GM23248 (cell line): Measurements from ENCODE around the gene THSD7A. TPM values are rescaled to one million over a fixed set of nuclear protein-coding genes. Genes with fewer than 3 reads are reported as not detected.

Experiments
- DNase-seq: peaks from one replicate; pipeline ENCODE4 v3.0.0-alpha.2; 2015
- H2AFZ ChIP-seq: fragments of 200-600 bp; sonication (generic); 2 replicates; pipeline ENCODE4 v1.6.1; 2016; ENCODE audit warnings: antibody characterized with exemption
- H3F3A ChIP-seq: fragments of 200-600 bp; sonication (generic); 2 replicates; pipeline ENCODE4 v1.6.1; 2016; ENCODE audit warnings: mild to moderate bottlenecking, antibody characterized with exemption, mixed run types; ENCODE audit not compliant: insufficient read depth
- H3K27ac ChIP-seq: fragments of 200-600 bp; sonication (generic); 2 replicates; pipeline ENCODE4 v1.5.1; 2016; ENCODE audit warnings: mild to moderate bottlenecking
- H3K27me3 ChIP-seq: fragments of 200-600 bp; sonication (generic); replicated peaks from 2 replicates; pipeline ENCODE4 v1.6.1; 2016; ENCODE audit warnings: mild to moderate bottlenecking; ENCODE audit not compliant: insufficient read depth
- H3K36me3 ChIP-seq: fragments of 200-600 bp; sonication (generic); 2 replicates; pipeline ENCODE4 v1.6.1; 2016; ENCODE audit warnings: low read depth, mild to moderate bottlenecking
- H3K4me1 ChIP-seq: fragments of 200-600 bp; sonication (generic); 2 replicates; pipeline ENCODE4 v1.6.1; 2016; ENCODE audit warnings: mild to moderate bottlenecking; ENCODE audit not compliant: insufficient read depth
- H3K4me2 ChIP-seq: fragments of 200-600 bp; sonication (generic); one replicate; pipeline ENCODE4 v1.6.1; 2016; ENCODE audit warnings: mild to moderate bottlenecking; ENCODE audit not compliant: unreplicated experiment
- H3K4me3 ChIP-seq: fragments of 200-600 bp; sonication (generic); 2 replicates; pipeline ENCODE4 v1.5.1; 2016; ENCODE audit warnings: mild to moderate bottlenecking
- H3K79me2 ChIP-seq: fragments of 200-600 bp; sonication (generic); 2 replicates; pipeline ENCODE4 v1.6.1; 2016; ENCODE audit warnings: mild to moderate bottlenecking; ENCODE audit not compliant: insufficient read depth
- H3K9ac ChIP-seq: fragments of 200-600 bp; sonication (generic); 2 replicates; pipeline ENCODE4 v1.6.1; 2016; ENCODE audit warnings: mild to moderate bottlenecking
- H3K9me2 ChIP-seq: fragments of 200-600 bp; sonication (generic); 2 replicates; pipeline ENCODE4 v1.6.1; 2016; ENCODE audit warnings: mixed run types, mild to moderate bottlenecking, moderate library complexity; ENCODE audit not compliant: insufficient read depth
- H3K9me3 ChIP-seq: fragments of 200-600 bp; sonication (generic); one replicate; pipeline ENCODE4 v1.6.1; 2017; ENCODE audit warnings: low read depth
- H4K20me1 ChIP-seq: fragments of 200-600 bp; sonication (generic); 2 replicates; pipeline ENCODE4 v1.6.0; 2016; ENCODE audit not compliant: insufficient read depth
- EZH2 ChIP-seq: fragments of 200-600 bp; sonication (generic); IDR thresholded peaks from 2 replicates; pipeline ENCODE4 v1.6.1; 2018; ENCODE audit warnings: antibody characterized with exemption, mild to moderate bottlenecking; ENCODE audit not compliant: insufficient read depth, poor library complexity, severe bottlenecking
- EZH2phosphoT487 ChIP-seq: fragments of 200-600 bp; sonication (generic); IDR thresholded peaks from 2 replicates; pipeline ENCODE4 v1.6.1; 2018; ENCODE audit warnings: antibody characterized with exemption, moderate library complexity, mild to moderate bottlenecking, low read depth; ENCODE audit not compliant: insufficient read depth
- WGBS, 2 experiments: methylation state at CpG; one replicate each; pipeline ENCODE4 v1.1.6; 2015 to 2017; ENCODE audit warnings: low lambda C conversion rate in 2 of 2, low coverage in 1 of 2; ENCODE audit errors: missing lambda C conversion rate in 2 of 2; 5-methylcytosine and 5-hydroxymethylcytosine counted together
- in situ Hi-C: fragments of 300-500 bp; cut with MboI; formaldehyde crosslinking; loops from 2 replicates; pipeline ENCODE4 v1.15.0; 2020
- polyA plus RNA-seq: library from polyadenylated mRNA; unstranded; fragments of >200 nt; fragmentation: Nextera tagmentation; extraction: Ambion mirVana; gene quantifications from 2 replicates; pipeline ENCODE4 v1.2.1, GENCODE V29; 2016
- total RNA-seq: library from RNA; depleted of rRNA; stranded (reverse); fragments of >200 nt; shearing (Covaris generic); gene quantifications from 2 replicates; pipeline ENCODE4 v1.2.3, GENCODE V29; 2014

THSD7A gene
- total and polyA plus RNA-seq, 2 experiments from 2014 or later, result not detected

DNA sequence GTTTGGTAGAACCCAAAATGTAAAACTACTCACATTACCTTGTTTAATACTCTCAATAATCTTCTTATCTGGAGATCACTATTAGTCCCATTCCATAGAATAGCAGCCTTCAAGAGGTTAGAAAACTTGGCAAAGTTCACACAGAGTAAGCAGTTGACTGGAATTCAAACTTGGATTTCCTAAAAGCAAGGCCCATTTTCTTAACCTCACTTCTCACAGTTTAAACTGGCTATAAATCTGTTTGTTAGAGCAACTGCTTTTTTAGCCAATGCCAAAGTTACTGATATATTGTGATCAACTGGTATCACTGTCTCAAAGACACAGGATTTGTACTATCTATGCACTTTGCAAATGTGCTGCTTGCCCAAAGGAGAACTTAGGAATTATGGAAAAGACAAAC, 230.2 kb downstream of the THSD7A start:
- no peaks in the 10 kb centered on the region for H3K9me2 ChIP-seq
- DNase-seq, result no peak
- no peaks in the 10 kb centered on the region for H3K4me1 ChIP-seq
- no peaks in the 10 kb centered on the region for H3K9me3 ChIP-seq
- in situ Hi-C loops, result no loop called here
- no peaks in the 10 kb centered on the region for H3K79me2 ChIP-seq
- H3K4me2 ChIP-seq, result no peak overlapping the region
- H3K36me3 ChIP-seq, result no peaks in the 10 kb centered on the region
- H3K27me3 ChIP-seq, result no peaks in the 10 kb centered on the region
- TF ChIP-seq EZH2phosphoT487, result no peak
- no peak for TF ChIP-seq EZH2
- no peak overlapping the region for H3K9ac ChIP-seq
- no peaks in the 10 kb centered on the region for H3F3A ChIP-seq
- no peak overlapping the region for H3K4me3 ChIP-seq
- H4K20me1 ChIP-seq, result no peaks in the 10 kb centered on the region
- H3K27ac ChIP-seq, result no peak overlapping the region
- H2AFZ ChIP-seq, result no peak overlapping the region

DNA sequence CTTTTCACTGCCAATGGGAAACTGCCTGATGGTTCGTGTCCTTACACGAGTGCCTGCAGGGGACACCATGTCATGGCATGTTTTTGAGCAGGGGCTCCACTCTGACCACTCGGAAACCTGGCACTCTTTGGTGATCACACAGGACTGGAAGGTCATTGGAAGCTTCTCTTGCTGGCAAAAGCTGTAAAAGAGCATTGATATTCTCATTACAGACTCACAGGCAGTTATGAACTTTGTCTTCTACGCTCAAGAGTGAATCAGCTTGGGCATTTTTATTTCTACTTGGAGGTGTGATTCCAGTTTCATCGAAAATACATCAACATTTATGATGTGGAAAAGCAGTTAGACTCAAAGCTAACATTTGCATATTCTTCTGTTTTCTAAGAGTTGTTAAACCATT, 238.7 kb downstream of the THSD7A start:
- no peak overlapping the region for H3K4me3 ChIP-seq
- no peak overlapping the region for H3K27ac ChIP-seq
- TF ChIP-seq EZH2phosphoT487, result no peak
- no peak for TF ChIP-seq EZH2
- no peaks in the 10 kb centered on the region for H3K36me3 ChIP-seq
- no peaks in the 10 kb centered on the region for H3F3A ChIP-seq
- peaks cover 2% of the 10 kb centered on the region; the same call in 1 of the 2 replicates for H3K9me2 ChIP-seq
- 39 to 54% methylated on average over 5 of the region's 5 CpGs for WGBS, 2 experiments
- no peak for DNase-seq
- H3K79me2 ChIP-seq, result no peaks in the 10 kb centered on the region
- no peaks in the 10 kb centered on the region for H3K27me3 ChIP-seq
- H3K4me2 ChIP-seq, result no peak overlapping the region
- no peaks in the 10 kb centered on the region for H3K9me3 ChIP-seq
- H3K9ac ChIP-seq, result no peak overlapping the region
- in situ Hi-C loops, result no loop called here
- H4K20me1 ChIP-seq, result no peaks in the 10 kb centered on the region
- no peak overlapping the region for H2AFZ ChIP-seq
- no peaks in the 10 kb centered on the region for H3K4me1 ChIP-seq

DNA sequence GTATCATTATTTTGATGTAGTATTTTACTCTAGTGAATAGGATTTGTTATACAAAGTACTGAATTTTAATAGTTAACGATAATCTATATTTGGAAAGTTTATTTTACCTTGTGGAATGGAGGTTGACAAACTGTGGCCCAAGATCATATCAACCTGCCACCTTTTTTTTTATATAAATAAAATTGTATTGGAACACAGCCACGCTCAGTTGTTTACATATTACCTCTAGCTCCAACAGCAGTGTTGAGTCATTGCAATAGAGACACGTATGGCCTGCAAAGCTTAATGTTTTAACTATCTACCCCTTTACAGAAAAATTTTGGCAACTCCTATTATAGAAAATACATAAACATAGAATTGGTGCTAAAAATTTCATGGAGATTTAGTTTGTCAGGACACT, 239.3 kb downstream of the THSD7A start:
- H3K79me2 ChIP-seq, result no peaks in the 10 kb centered on the region
- no peak overlapping the region for H3K4me3 ChIP-seq
- no peak overlapping the region for H3K4me2 ChIP-seq
- H3K9ac ChIP-seq, result no peak overlapping the region
- no peak overlapping the region for H2AFZ ChIP-seq
- no peaks in the 10 kb centered on the region for H3K36me3 ChIP-seq
- in situ Hi-C loops, result no loop called here
- H3K9me2 ChIP-seq, result peaks cover 2% of the 10 kb centered on the region; the same call in 1 of the 2 replicates
- TF ChIP-seq EZH2 (no peak), EZH2phosphoT487 (no peak)
- no peaks in the 10 kb centered on the region for H4K20me1 ChIP-seq
- no peak for DNase-seq
- 49 to 59% methylated on average over 3 of the region's 3 CpGs for WGBS, 2 experiments
- H3K4me1 ChIP-seq, result no peaks in the 10 kb centered on the region
- H3K27ac ChIP-seq, result no peak overlapping the region
- H3K9me3 ChIP-seq, result no peaks in the 10 kb centered on the region
- no peaks in the 10 kb centered on the region for H3K27me3 ChIP-seq
- no peaks in the 10 kb centered on the region for H3F3A ChIP-seq

GRCh38 chr7:11591943-11592342, 240.1 kb downstream of the THSD7A start:
- Histone ChIP-seq H3K4me2 (no peak overlapping the region), H2AFZ (no peak overlapping the region), H3K4me1 (no peaks in the 10 kb centered on the region), H3K36me3 (no peaks in the 10 kb centered on the region), H4K20me1 (no peaks in the 10 kb centered on the region), H3K79me2 (no peaks in the 10 kb centered on the region), H3K27ac (no peak overlapping the region), H3K4me3 (no peak overlapping the region), H3K9me2 (peaks cover 2% of the 10 kb centered on the region; the same call in 1 of the 2 replicates), H3F3A (no peaks in the 10 kb centered on the region), H3K27me3 (no peaks in the 10 kb centered on the region), H3K9me3 (no peaks in the 10 kb centered on the region), H3K9ac (no peak overlapping the region)
- no peak for DNase-seq
- TF ChIP-seq EZH2 (no peak), EZH2phosphoT487 (no peak)
- in situ Hi-C loops, result no loop called here

DNA sequence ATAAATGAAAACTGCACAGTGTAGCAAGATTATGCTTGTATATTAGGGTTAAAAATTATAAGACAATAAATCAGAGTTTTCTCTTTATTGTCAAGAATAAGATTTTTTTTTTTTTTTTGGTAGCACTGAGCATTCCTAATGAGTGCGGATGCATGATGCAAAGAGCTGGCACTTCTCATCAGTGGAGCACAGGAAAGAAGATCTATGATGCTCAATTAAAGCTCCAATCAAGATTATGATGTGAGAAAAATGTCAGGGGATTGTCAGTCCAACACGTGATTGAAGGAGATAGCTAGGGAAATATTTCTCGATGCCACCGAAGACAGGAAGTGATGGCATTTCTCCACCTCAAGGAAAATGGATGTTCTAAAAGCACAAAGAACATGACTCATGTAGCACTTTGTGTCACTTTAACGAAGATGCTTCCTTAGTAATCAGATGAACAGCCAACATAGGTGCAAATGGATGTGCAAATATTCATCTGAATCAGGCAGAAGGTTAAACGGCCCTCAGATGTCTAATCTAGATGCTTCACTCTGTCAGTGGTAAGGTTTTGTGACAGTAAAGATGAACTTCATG, 240.9 kb downstream of the THSD7A start:
- TF ChIP-seq EZH2phosphoT487, result no peak
- no peak for TF ChIP-seq EZH2
- in situ Hi-C loops, result no loop called here
- WGBS, 2 experiments, result 43 to 46% methylated on average over 6 of the region's 6 CpGs

More for the DNA sequence above, 240.9 kb downstream of the THSD7A start:
- Histone ChIP-seq H3F3A (no peaks in the 10 kb centered on the region), H3K4me2 (no peak overlapping the region), H3K27me3 (no peaks in the 10 kb centered on the region), H2AFZ (no peak overlapping the region), H3K9me2 (peaks cover 2% of the 10 kb centered on the region; the same call in 1 of the 2 replicates), H4K20me1 (no peaks in the 10 kb centered on the region), H3K9me3 (no peaks in the 10 kb centered on the region), H3K9ac (no peak overlapping the region), H3K79me2 (no peaks in the 10 kb centered on the region), H3K36me3 (no peaks in the 10 kb centered on the region), H3K27ac (no peak overlapping the region), H3K4me3 (no peak overlapping the region), H3K4me1 (no peaks in the 10 kb centered on the region)
- DNase-seq, result no peak
